RPMI8226 (cell line): ENCODE results near the gene HELT.
A peak's percentile ranks its signal among the peaks of the same experiment; 100 is the strongest.
"Not testable (repeated sequence)": the region's sequence is repeated elsewhere in the genome, so short reads cannot be mapped to it uniquely, and the experiment has no call there.

Experiments
- DNase-seq: peaks from one replicate; pipeline ENCODE4 v3.0.0-alpha.2; 2015

Gene HELT

GRCh38 chr4:185039508-185040273 is 21.4 kb downstream of the HELT start:
- DNase-seq: peak; percentile 53

- no peak for DNase-seq
These were observed 22.2 kb downstream of the HELT start for GRCh38 chr4:185040523-185040922.

- DNase-seq: not testable (repeated sequence)
These were observed 32.0 kb downstream of the HELT start for GRCh38 chr4:185050286-185050685.

- not testable (repeated sequence) for DNase-seq
These were observed 33.0 kb downstream of the HELT start for GRCh38 chr4:185051283-185051682.

GRCh38 chr4:185053746-185054145 is 35.5 kb downstream of the HELT start:
- DNase-seq: no peak

- DNase-seq: no peak
These were observed 36.0 kb downstream of the HELT start for GRCh38 chr4:185054272-185054671.

GRCh38 chr4:185054886-185055285 is 36.6 kb downstream of the HELT start:
- no peak for DNase-seq

- DNase-seq: no peak
These were observed 43.3 kb downstream of the HELT start for GRCh38 chr4:185061610-185062009.

GRCh38 chr4:185062606-185063005 is 44.3 kb downstream of the HELT start:
- DNase-seq: no peak

GRCh38 chr4:185066179-185066578 is 47.9 kb downstream of the HELT start:
- no peak for DNase-seq

GRCh38 chr4:185068837-185069236 is 50.5 kb downstream of the HELT start:
- DNase-seq: no peak
